Ovary (tissue), 9 donors: ENCODE results near the gene MAD1L1. TPM values are rescaled to one million over a fixed set of nuclear protein-coding genes. Genes with fewer than 3 reads are reported as not detected.

Experiments used
- DNase-seq, 5 donors: peaks; one replicate each; pipeline ENCODE4 v3.0.0-alpha.2; 2019 to 2020
- H3K27ac ChIP-seq, 2 donors: fragments of 200-600 bp; one replicate each; pipeline versions ENCODE4 v1.5.1 to v1.8.0; 2019 to 2022
- H3K27me3 ChIP-seq: fragments of 200-600 bp; one replicate; pipeline ENCODE4 v1.8.0; 2022
- H3K36me3 ChIP-seq: fragments of 200-600 bp; sonication (generic); one replicate; pipeline ENCODE4 v1.5.1; 2019
- H3K4me1 ChIP-seq: one replicate; pipeline ENCODE4 v1.8.1; 2013; ENCODE audit warnings: mild to moderate bottlenecking, moderate library complexity; ENCODE audit not compliant: insufficient read depth
- H3K4me3 ChIP-seq: fragments of 200-600 bp; sonication (generic); one replicate; pipeline ENCODE4 v1.5.1; 2017
- H3K9me3 ChIP-seq, 2 donors: fragments of 200-600 bp in 1 of 2; sonication (generic) in 1 of 2; one replicate each; pipeline versions ENCODE4 v1.5.1 to v1.8.1; 2013 to 2019; ENCODE audit warnings: mild to moderate bottlenecking in 1 of 2, moderate library complexity in 1 of 2
- CTCF ChIP-seq, 3 donors: fragments of 450-650 bp in 2 of 3; fragments of 200-600 bp in 1 of 3; IDR thresholded peaks; one replicate each; pipeline versions ENCODE4 v1.5.1 to v1.8.0; 2016 to 2022; ENCODE audit warnings: antibody characterized with exemption in 3 of 3, mild to moderate bottlenecking in 1 of 3
- EP300 ChIP-seq: sonication (generic); formaldehyde crosslinking; IDR thresholded peaks from one replicate; pipeline ENCODE4 v1.6.1; 2017; ENCODE audit warnings: antibody characterized with exemption
- POLR2A ChIP-seq: fragments of 450-650 bp; IDR thresholded peaks from one replicate; pipeline ENCODE4 v1.6.1; 2017; ENCODE audit warnings: antibody characterized with exemption, mild to moderate bottlenecking, moderate library complexity
- WGBS, 3 donors: extraction: QIAGEN DNeasy Blood & Tissue Kit in 1 of 3; methylation state at CpG; one replicate each; pipeline versions ENCODE4 v1.1.5 to v1.1.7; 2013 to 2017; 5-methylcytosine and 5-hydroxymethylcytosine counted together
- intact Hi-C, 4 donors: fragments of 100-400 bp; cut with DNase I; formaldehyde crosslinking; loops; one replicate each; pipeline versions ENCODE4 v1.11.0 to v1.15.1; 2022 to 2023
- polyA plus RNA-seq, 2 donors: library from polyadenylated mRNA; stranded (reverse); fragments of 200-250 nt in 1 of 2; fragments of 350-450 nt in 1 of 2; fragmentation: Illumina TruSeq in 1 of 2; extraction: RNeasy Lipid Tissue Mini Kit (QIAGEN cat#74804) in 1 of 2; gene quantifications; one replicate each; pipeline ENCODE4 v1.2.3, GENCODE V29; 2013 to 2014
- total RNA-seq, 7 donors: library from RNA; depleted of rRNA in 2 of 7; stranded (reverse); fragments of >200 nt in 2 of 7; fragmentation: NEBNext Ultra II Directional in 3 of 7; extraction: Animal tissue kit (Norgen Biotek cat#: 25700) in 3 of 7; gene quantifications; one replicate each; pipeline versions ENCODE4 v1.1.0 to v1.2.4, GENCODE V29; 2016 to 2023
- donor health status: DM: no; HTN: no; CAD: no; lungs with moderate emphysema.
- donor health status: DM: no; HTN: no; CAD: no.
- donor health status: Bipolar disorder and iron deficiency.
- donor health status: DM: yes; HTN: yes; CAD: no.
- donor health status: DM: no; HTN: no; CAD: no.
- donor health status: DM: yes; HTN: yes; CAD: no.

MAD1L1 gene
- total and polyA plus RNA-seq, 9 donors: 5.9 to 36.6 (median 22.8) TPM

- TF ChIP-seq EP300 (no peak), POLR2A (no peak), CTCF (IDR thresholded peaks at IDR 0.05) (no peak)
- DNase-seq: no peak
- Histone ChIP-seq H3K27me3 (no peaks in the 10 kb centered on the region), H3K4me1 (peaks cover 8% of the 10 kb centered on the region), H3K4me3 (no peak overlapping the region), H3K27ac (no peak overlapping the region), H3K36me3 (no peaks in the 10 kb centered on the region), H3K9me3 (no peaks in the 10 kb centered on the region)
- WGBS, 3 donors: 51 to 64% (median 62%) methylated on average over 15 of the region's 15 CpGs
- intact Hi-C loops: no loop called here
These were observed 59.4 kb downstream of the MAD1L1 start for GRCh38 chr7:2173189-2173827.

GRCh38 chr7:2172311-2173188 lies 60.2 kb downstream of the MAD1L1 start:
- 55 to 68% (median 61%) methylated on average over 38 to 39 of the region's 39 CpGs for WGBS, 3 donors
- H3K27ac ChIP-seq: no peak overlapping the region
- H3K4me3 ChIP-seq: no peak overlapping the region
- H3K9me3 ChIP-seq: no peaks in the 10 kb centered on the region
- intact Hi-C loops: no loop called here
- peaks cover 8% of the 10 kb centered on the region for H3K4me1 ChIP-seq
- no peak for TF ChIP-seq POLR2A
- TF ChIP-seq EP300: no peak
- TF ChIP-seq CTCF (IDR thresholded peaks at IDR 0.05): no peak
- peak in 3 of 5 donors; percentile 49 to 68 (median 62) for DNase-seq
- no peaks in the 10 kb centered on the region for H3K27me3 ChIP-seq
- H3K36me3 ChIP-seq: no peaks in the 10 kb centered on the region

GRCh38 chr7:2171855-2172254 lies 60.9 kb downstream of the MAD1L1 start:
- 91 to 98% (median 93%) methylated on average over 6 of the region's 6 CpGs for WGBS, 3 donors
- H3K9me3 ChIP-seq: no peaks in the 10 kb centered on the region
- no peak overlapping the region for H3K27ac ChIP-seq
- intact Hi-C loops: no loop called here
- no peak for TF ChIP-seq CTCF (IDR thresholded peaks at IDR 0.05)
- TF ChIP-seq EP300: no peak
- no peak for TF ChIP-seq POLR2A
- no peaks in the 10 kb centered on the region for H3K36me3 ChIP-seq
- H3K4me1 ChIP-seq: peaks cover 8% of the 10 kb centered on the region
- H3K27me3 ChIP-seq: no peaks in the 10 kb centered on the region
- DNase-seq: no peak
- no peak overlapping the region for H3K4me3 ChIP-seq

GRCh38 chr7:2170576-2171521 lies 61.9 kb downstream of the MAD1L1 start:
- no peak for DNase-seq
- Histone ChIP-seq H3K36me3 (no peaks in the 10 kb centered on the region), H3K4me3 (no peak overlapping the region), H3K9me3 (no peaks in the 10 kb centered on the region), H3K27ac (no peak overlapping the region), H3K27me3 (no peaks in the 10 kb centered on the region), H3K4me1 (peaks cover 8% of the 10 kb centered on the region)
- 91 to 95% (median 94%) methylated on average over 26 of the region's 26 CpGs for WGBS, 3 donors
- TF ChIP-seq POLR2A (no peak), EP300 (no peak)
- intact Hi-C loops: no loop called here
